Mesendoderm (in vitro differentiated cells): Measurements from ENCODE around the gene NPR3.

Experiments
- DNase-seq: peaks from one replicate; pipeline ENCODE4 v3.0.0; 2013
- H2AK5ac ChIP-seq: 2 replicates; pipeline ENCODE4 v1.6.1; 2013; ENCODE audit warnings: low read length, inconsistent platforms
- H2BK120ac ChIP-seq: 2 replicates; pipeline ENCODE4 v1.6.1; 2013; ENCODE audit warnings: low read depth, mild to moderate bottlenecking, low read length, moderate library complexity, mixed read lengths
- H2BK15ac ChIP-seq: replicated peaks from 2 replicates; pipeline ENCODE4 v1.6.1; 2013; ENCODE audit warnings: low read depth, mild to moderate bottlenecking, moderate library complexity
- H2BK5ac ChIP-seq: 2 replicates; pipeline ENCODE4 v1.6.1; 2013; ENCODE audit warnings: low read length, inconsistent platforms
- H3K18ac ChIP-seq: 2 replicates; pipeline ENCODE4 v1.6.1; 2013; ENCODE audit warnings: mild to moderate bottlenecking, low read length, mixed read lengths
- H3K23ac ChIP-seq: one replicate; pipeline ENCODE4 v1.6.1; 2013; ENCODE audit warnings: low read length
- H3K27ac ChIP-seq: 2 replicates; pipeline ENCODE4 v1.5.1; 2013; ENCODE audit warnings: low read depth, mild to moderate bottlenecking, inconsistent platforms, low read length, moderate library complexity
- H3K27me3 ChIP-seq: 2 replicates; pipeline ENCODE4 v1.6.1; 2013; ENCODE audit warnings: low read length, control low read depth, mild to moderate bottlenecking, inconsistent platforms; ENCODE audit not compliant: insufficient read depth, poor library complexity
- H3K36me3 ChIP-seq: 2 replicates; pipeline ENCODE4 v1.6.1; 2013; ENCODE audit warnings: low read length, inconsistent platforms; ENCODE audit not compliant: control insufficient read depth, insufficient read depth
- H3K4ac ChIP-seq: one replicate; pipeline ENCODE4 v1.6.1; 2013; ENCODE audit warnings: low read depth, mild to moderate bottlenecking, low read length, moderate library complexity
- H3K4me1 ChIP-seq: 2 replicates; pipeline ENCODE4 v1.6.1; 2013; ENCODE audit warnings: low read depth, low read length, inconsistent platforms; ENCODE audit not compliant: control insufficient read depth
- H3K4me2 ChIP-seq: 2 replicates; pipeline ENCODE4 v1.6.1; 2013; ENCODE audit warnings: low read length
- H3K4me3 ChIP-seq: 2 replicates; pipeline ENCODE4 v1.5.1; 2013; ENCODE audit warnings: mild to moderate bottlenecking, low read length
- H3K56ac ChIP-seq: one replicate; pipeline ENCODE4 v1.6.1; 2013; ENCODE audit warnings: low read length
- H3K79me1 ChIP-seq: 2 replicates; pipeline ENCODE4 v1.6.1; 2013; ENCODE audit warnings: low read length, inconsistent platforms
- H3K79me2 ChIP-seq: 2 replicates; pipeline ENCODE4 v1.6.1; 2013; ENCODE audit warnings: mild to moderate bottlenecking, low read length; ENCODE audit not compliant: control insufficient read depth, insufficient read depth
- H3K9ac ChIP-seq: 2 replicates; pipeline ENCODE4 v1.6.1; 2013; ENCODE audit warnings: low read length, inconsistent platforms
- H4K5ac ChIP-seq: one replicate; pipeline ENCODE4 v1.6.1; 2013; ENCODE audit warnings: low read length
- H4K8ac ChIP-seq: one replicate; pipeline ENCODE4 v1.6.1; 2013; ENCODE audit warnings: low read depth, mild to moderate bottlenecking, control low read depth, low read length, moderate library complexity
- WGBS: extraction: QIAGEN DNeasy Blood & Tissue Kit; methylation state at CpG from one replicate; pipeline ENCODE4 v1.1.7; 2013; ENCODE audit warnings: low lambda C conversion rate, missing lambda C conversion rate; ENCODE audit not compliant: insufficient coverage; ENCODE audit errors: extremely low coverage; 5-methylcytosine and 5-hydroxymethylcytosine counted together

Gene NPR3

GRCh38 chr5:32754284-32754683 is 43.2 kb downstream of the NPR3 start:
- Histone ChIP-seq H3K4me2 (no peak overlapping the region), H4K8ac (peak overlapping the region; percentile 13), H3K36me3 (no peaks in the 10 kb centered on the region), H3K27ac (no peak overlapping the region), H2BK5ac (no peak overlapping the region), H2BK15ac (no peak overlapping the region), H3K27me3 (no peaks in the 10 kb centered on the region), H3K4me3 (no peak overlapping the region), H3K23ac (no peak overlapping the region), H3K79me1 (no peaks in the 10 kb centered on the region), H3K4me1 (no peaks in the 10 kb centered on the region), H4K5ac (no peak overlapping the region), H3K56ac (no peak overlapping the region), H3K79me2 (no peaks in the 10 kb centered on the region), H2BK120ac (no peak overlapping the region), H2AK5ac (no peak overlapping the region), H3K4ac (no peak overlapping the region), H3K9ac (no peak overlapping the region), H3K18ac (no peak overlapping the region)
- DNase-seq, result no peak
- no CpG with 5 or more reads among the region's 1 CpG for WGBS

DNA sequence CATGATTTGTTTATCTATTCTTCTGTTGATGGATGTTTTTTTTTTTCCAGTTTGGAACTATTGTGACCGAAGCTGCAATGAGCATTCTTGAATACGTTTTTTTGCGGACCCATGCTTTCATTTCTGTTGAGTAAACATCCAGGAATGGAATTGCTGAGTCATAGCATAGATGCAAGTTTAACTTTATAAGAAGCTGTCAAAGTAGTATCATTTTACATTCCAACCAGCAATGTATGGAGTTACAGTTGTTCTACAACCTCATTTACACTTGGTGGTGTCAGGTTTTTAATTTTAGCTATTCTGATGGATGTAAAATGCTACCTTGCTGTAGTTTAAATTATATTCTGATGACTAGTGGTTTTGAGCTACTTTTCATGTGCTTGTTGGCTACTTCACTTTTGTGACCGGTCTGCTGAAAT is 49.0 kb downstream of the NPR3 start:
- peak; percentile 15 for DNase-seq
- no CpG with 5 or more reads among the region's 4 CpGs for WGBS
- no peak overlapping the region for H3K4me3 ChIP-seq

GRCh38 chr5:32765266-32765665 is 54.1 kb downstream of the NPR3 start:
- DNase-seq, result no peak
- H3K27me3 ChIP-seq, result no peaks in the 10 kb centered on the region
- H3K9ac ChIP-seq, result no peak overlapping the region
- WGBS, result no CpG with 5 or more reads among the region's 4 CpGs
- H2BK15ac ChIP-seq, result no peak overlapping the region
- no peak overlapping the region for H3K4me2 ChIP-seq
- no peaks in the 10 kb centered on the region for H3K4me1 ChIP-seq
- no peaks in the 10 kb centered on the region for H3K79me2 ChIP-seq
- H4K8ac ChIP-seq, result no peak overlapping the region
- no peak overlapping the region for H3K18ac ChIP-seq
- H4K5ac ChIP-seq, result no peak overlapping the region
- H3K4ac ChIP-seq, result no peak overlapping the region
- no peak overlapping the region for H3K27ac ChIP-seq
- H2AK5ac ChIP-seq, result no peak overlapping the region
- H3K36me3 ChIP-seq, result no peaks in the 10 kb centered on the region
- no peak overlapping the region for H2BK5ac ChIP-seq
- no peaks in the 10 kb centered on the region for H3K79me1 ChIP-seq
- no peak overlapping the region for H3K56ac ChIP-seq
- no peak overlapping the region for H2BK120ac ChIP-seq
- H3K4me3 ChIP-seq, result no peak overlapping the region
- no peak overlapping the region for H3K23ac ChIP-seq

More for the DNA sequence above, 49.0 kb downstream of the NPR3 start:
- no peaks in the 10 kb centered on the region for H3K36me3 ChIP-seq
- no peak overlapping the region for H4K8ac ChIP-seq
- H3K4me2 ChIP-seq, result no peak overlapping the region
- H3K27ac ChIP-seq, result no peak overlapping the region
- H3K4me1 ChIP-seq, result no peaks in the 10 kb centered on the region
- H3K27me3 ChIP-seq, result no peaks in the 10 kb centered on the region
- no peak overlapping the region for H2AK5ac ChIP-seq
- no peaks in the 10 kb centered on the region for H3K79me1 ChIP-seq
- H3K23ac ChIP-seq, result no peak overlapping the region
- H2BK5ac ChIP-seq, result no peak overlapping the region
- H3K18ac ChIP-seq, result no peak overlapping the region
- no peak overlapping the region for H3K56ac ChIP-seq
- H2BK15ac ChIP-seq, result no peak overlapping the region
- H3K9ac ChIP-seq, result no peak overlapping the region
- no peaks in the 10 kb centered on the region for H3K79me2 ChIP-seq
- no peak overlapping the region for H3K4ac ChIP-seq
- H4K5ac ChIP-seq, result no peak overlapping the region
- H2BK120ac ChIP-seq, result no peak overlapping the region

DNA sequence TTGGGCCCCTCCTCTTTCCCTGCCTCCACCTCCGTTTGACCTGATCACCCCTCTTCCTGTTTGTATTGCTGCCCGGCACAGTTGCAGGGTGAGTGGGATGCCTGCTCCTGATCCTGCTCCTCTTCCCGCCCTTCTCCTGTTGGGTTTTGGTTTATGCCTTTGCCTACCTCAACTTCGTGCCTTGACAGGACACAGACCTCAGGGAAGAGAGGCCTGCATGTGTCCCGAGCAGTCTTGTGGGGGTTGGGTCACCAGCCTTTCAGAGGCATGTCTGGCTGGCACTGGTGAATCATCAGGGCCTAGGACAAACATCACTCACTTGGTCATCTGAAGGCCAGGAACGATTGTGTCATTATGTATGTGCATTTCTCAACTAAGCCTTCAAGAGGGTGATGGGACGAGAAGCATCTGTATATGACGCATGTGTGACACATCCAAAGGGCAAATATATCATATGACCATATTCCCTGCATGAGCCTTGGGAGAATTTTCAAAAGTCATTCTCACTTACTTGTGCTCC is 56.9 kb downstream of the NPR3 start:
- H3K27me3 ChIP-seq, result no peaks in the 10 kb centered on the region
- no peak overlapping the region for H3K18ac ChIP-seq
- no peak overlapping the region for H3K56ac ChIP-seq
- no peak overlapping the region for H2BK5ac ChIP-seq
- no peaks in the 10 kb centered on the region for H3K79me1 ChIP-seq
- no peak overlapping the region for H3K4me2 ChIP-seq
- H3K9ac ChIP-seq, result no peak overlapping the region
- H4K8ac ChIP-seq, result no peak overlapping the region
- H3K79me2 ChIP-seq, result no peaks in the 10 kb centered on the region
- DNase-seq, result peak; percentile 17
- WGBS, result no CpG with 5 or more reads among the region's 8 CpGs
- no peak overlapping the region for H3K4me3 ChIP-seq
- no peak overlapping the region for H2BK15ac ChIP-seq
- no peak overlapping the region for H4K5ac ChIP-seq
- no peak overlapping the region for H2AK5ac ChIP-seq
- no peak overlapping the region for H3K4ac ChIP-seq
- H3K36me3 ChIP-seq, result no peaks in the 10 kb centered on the region
- no peaks in the 10 kb centered on the region for H3K4me1 ChIP-seq
- H2BK120ac ChIP-seq, result no peak overlapping the region
- no peak overlapping the region for H3K27ac ChIP-seq
- H3K23ac ChIP-seq, result no peak overlapping the region

GRCh38 chr5:32769711-32770110 is 58.6 kb downstream of the NPR3 start:
- Histone ChIP-seq H3K18ac (no peak overlapping the region), H3K23ac (no peak overlapping the region), H3K36me3 (no peaks in the 10 kb centered on the region), H3K9ac (no peak overlapping the region), H3K27me3 (no peaks in the 10 kb centered on the region), H4K5ac (no peak overlapping the region), H2AK5ac (no peak overlapping the region), H3K4me1 (no peaks in the 10 kb centered on the region), H4K8ac (no peak overlapping the region), H2BK120ac (no peak overlapping the region), H3K4me3 (no peak overlapping the region), H3K56ac (no peak overlapping the region), H3K27ac (no peak overlapping the region), H3K4me2 (no peak overlapping the region), H2BK5ac (no peak overlapping the region), H3K4ac (no peak overlapping the region), H2BK15ac (no peak overlapping the region), H3K79me2 (no peaks in the 10 kb centered on the region), H3K79me1 (no peaks in the 10 kb centered on the region)
- no CpG with 5 or more reads among the region's 8 CpGs for WGBS
- DNase-seq, result no peak

DNA sequence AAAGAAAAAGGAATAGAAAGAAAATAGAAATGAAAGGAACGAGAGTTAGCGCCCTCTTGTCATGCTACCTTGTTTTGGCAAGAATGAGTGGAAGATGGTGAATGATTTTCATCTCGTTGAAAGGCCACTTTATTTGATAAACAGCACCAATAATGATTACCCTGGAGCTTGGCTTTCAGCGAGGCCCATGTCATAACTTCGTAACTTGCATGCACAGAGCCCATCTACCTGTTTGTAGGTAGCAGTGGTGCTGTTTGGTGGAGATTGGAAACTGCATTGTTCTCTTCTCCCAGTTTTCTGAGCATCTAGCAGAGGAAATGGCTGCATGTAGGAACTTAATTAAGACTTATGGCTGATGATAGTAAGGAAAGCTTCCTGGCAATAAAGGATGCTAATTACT is 59.3 kb downstream of the NPR3 start:
- no peak overlapping the region for H3K23ac ChIP-seq
- no peak overlapping the region for H2BK15ac ChIP-seq
- no peak overlapping the region for H3K4me2 ChIP-seq
- H4K5ac ChIP-seq, result no peak overlapping the region
- no peak overlapping the region for H3K4ac ChIP-seq
- H2AK5ac ChIP-seq, result no peak overlapping the region
- no peak overlapping the region for H3K9ac ChIP-seq
- H2BK5ac ChIP-seq, result no peak overlapping the region
- H3K27ac ChIP-seq, result no peak overlapping the region
- no peak overlapping the region for H4K8ac ChIP-seq
- no CpG with 5 or more reads among the region's 5 CpGs for WGBS
- H3K36me3 ChIP-seq, result no peaks in the 10 kb centered on the region
- H3K18ac ChIP-seq, result no peak overlapping the region
- H3K4me1 ChIP-seq, result no peaks in the 10 kb centered on the region
- DNase-seq, result no peak
- no peaks in the 10 kb centered on the region for H3K79me2 ChIP-seq
- H2BK120ac ChIP-seq, result no peak overlapping the region
- no peaks in the 10 kb centered on the region for H3K27me3 ChIP-seq
- no peak overlapping the region for H3K4me3 ChIP-seq
- H3K56ac ChIP-seq, result no peak overlapping the region
- no peaks in the 10 kb centered on the region for H3K79me1 ChIP-seq
